A549 (cell line): ENCODE data around the gene ACOT11. TPM values are rescaled to one million over a fixed set of nuclear protein-coding genes. Genes with fewer than 3 reads are reported as not detected.

Experiments used
- ATAC-seq, 2 experiments: fragments of 200-7000 bp in 1 of 2; fragments of >200 bp in 1 of 2; cut with Nextera tagmentation in 1 of 2; cut with Tn5 transposase in 1 of 2; 3 replicates each; pipeline versions ENCODE4 v1.8.0 to v1.9.1; 2018 to 2020; ENCODE audit warnings: mild to moderate bottlenecking in 1 of 2, moderate library complexity in 1 of 2
- CTCF ChIA-PET: fragments of 300-600 bp; sonication (Branson Sonifier 250); formaldehyde crosslinking; extraction: SDS; loops from one replicate; lab custom pipeline; 2021; ENCODE audit warnings: antibody characterized with exemption, inconsistent platforms; lab: Yijun Ruan, JAX
- POLR2A ChIA-PET: fragments of 350-600 bp; formaldehyde crosslinking; extraction: SDS; loops from one replicate; lab custom pipeline; 2021; ENCODE audit warnings: antibody characterized with exemption, inconsistent platforms; lab: Yijun Ruan, JAX
- DNase-seq, 2 experiments: peaks; one replicate each; pipeline versions ENCODE4 v3.0.0 to v3.0.0-alpha.2; 2011 to 2016; ENCODE audit warnings: low read depth in 1 of 2, low spot score in 1 of 2
- FAIRE-seq: peaks from 2 replicates; lab custom pipeline; 2011; peaks lifted over from hg19 to GRCh38; lab: Jason Lieb, UNC
- H3K27ac ChIP-seq, 2 experiments: fragments of >200 bp; sonication (Bioruptor Twin); formaldehyde crosslinking; 3 replicates each; pipeline ENCODE4 v1.5.1; 2016 to 2017
- H3K4me1 ChIP-seq: fragments of >200 bp; sonication (Bioruptor Twin); formaldehyde crosslinking; 3 replicates; pipeline ENCODE4 v1.6.1; 2016
- H3K4me2 ChIP-seq: fragments of >200 bp; sonication (Bioruptor Twin); formaldehyde crosslinking; 3 replicates; pipeline ENCODE4 v1.6.1; 2016
- H3K4me3 ChIP-seq: fragments of >200 bp; sonication (Bioruptor Twin); formaldehyde crosslinking; 3 replicates; pipeline ENCODE4 v1.5.1; 2016
- H3K9me3 ChIP-seq: fragments of >200 bp; sonication (Bioruptor Twin); formaldehyde crosslinking; 3 replicates; pipeline ENCODE4 v1.6.1; 2016
- CBX2 ChIP-seq: fragments of 200-600 bp; sonication (generic); IDR thresholded peaks from 2 replicates; pipeline ENCODE4 v1.6.1; 2016; ENCODE audit warnings: low read depth, mild to moderate bottlenecking, borderline replicate concordance
- EHF ChIP-seq: fragments of 250-450 bp; sonication (Bioruptor Pico); IDR thresholded peaks from 2 replicates; pipeline ENCODE4 v1.5.0; 2020; ENCODE audit warnings: mild to moderate bottlenecking
- EHMT2 ChIP-seq: fragments of 200-600 bp; sonication (generic); IDR thresholded peaks from 2 replicates; pipeline ENCODE4 v1.6.1; 2016; ENCODE audit warnings: antibody characterized with exemption, low read depth, mild to moderate bottlenecking, moderate library complexity
- ESRRA ChIP-seq: fragments of 150-350 bp; IDR thresholded peaks from 2 replicates; pipeline ENCODE4 v1.6.1; 2014; ENCODE audit warnings: mild to moderate bottlenecking, low read length, borderline replicate concordance
- GATA3 ChIP-seq: IDR thresholded peaks from 2 replicates; pipeline ENCODE4 v1.6.1; 2012; ENCODE audit warnings: borderline replicate concordance
- JUN ChIP-seq, 2 experiments: fragments of >200 bp; sonication (Bioruptor Twin); formaldehyde crosslinking; IDR thresholded peaks; 2 replicates in 1 of 2; 3 replicates in 1 of 2; pipeline ENCODE4 v1.6.1; 2016 to 2017
- KDM1A ChIP-seq: fragments of 200-600 bp; sonication (generic); IDR thresholded peaks from 2 replicates; pipeline ENCODE4 v1.6.1; 2016; ENCODE audit warnings: low read depth, mild to moderate bottlenecking
- KDM5A ChIP-seq: fragments of 200-600 bp; sonication (generic); IDR thresholded peaks from 2 replicates; pipeline ENCODE4 v1.6.1; 2016; ENCODE audit warnings: antibody characterized with exemption, mild to moderate bottlenecking
- MAX ChIP-seq: IDR thresholded peaks from 2 replicates; pipeline ENCODE4 v1.6.1; 2012
- NR3C1 ChIP-seq: fragments of >200 bp; sonication (Bioruptor Twin); formaldehyde crosslinking; IDR thresholded peaks from 3 replicates; pipeline ENCODE4 v1.6.1; 2017
- PHF8 ChIP-seq: fragments of 200-600 bp; sonication (generic); IDR thresholded peaks from 2 replicates; pipeline ENCODE4 v1.6.1; 2016; ENCODE audit warnings: low read depth, mild to moderate bottlenecking, antibody characterized with exemption, moderate library complexity, borderline replicate concordance
- REST ChIP-seq: fragments of 200-600 bp; sonication (generic); IDR thresholded peaks from 2 replicates; pipeline ENCODE4 v1.6.1; 2016; ENCODE audit warnings: antibody characterized with exemption, mild to moderate bottlenecking, moderate library complexity
- SMC3 ChIP-seq: fragments of >200 bp; sonication (Bioruptor Twin); formaldehyde crosslinking; IDR thresholded peaks from 3 replicates; pipeline ENCODE4 v1.6.1; 2018; ENCODE audit warnings: inconsistent platforms
- TP53 ChIP-seq: fragments of 250-450 bp; sonication (Bioruptor Pico); IDR thresholded peaks from 2 replicates; pipeline ENCODE4 v1.5.0; 2021; ENCODE audit warnings: mild to moderate bottlenecking, moderate library complexity
- ZC3H11A ChIP-seq: fragments of 450-650 bp; IDR thresholded peaks from 2 replicates; pipeline ENCODE4 v1.6.1; 2014; ENCODE audit warnings: antibody characterized with exemption, mild to moderate bottlenecking
- ZNF302 ChIP-seq: fragments of 250-450 bp; sonication (Bioruptor Pico); IDR thresholded peaks from 2 replicates; pipeline ENCODE4 v1.9.0; 2021; ENCODE audit warnings: inconsistent platforms, mild to moderate bottlenecking, moderate library complexity
- WGBS: methylation state at CpG from one replicate; pipeline ENCODE4 v1.1.6; 2017; ENCODE audit errors: missing lambda C conversion rate; 5-methylcytosine and 5-hydroxymethylcytosine counted together
- polyA plus RNA-seq, 4 experiments: library from polyadenylated mRNA; depleted of rRNA in 3 of 4; stranded (reverse); fragments of >200 nt; fragmentation: RNase III in 1 of 4; extraction: RNeasy Plus Mini Kit Qiagen cat#74134 plus additional on column Dnase treatment in 1 of 4; gene quantifications; 2 replicates in 3 of 4; 3 replicates in 1 of 4; pipeline ENCODE4 v1.2.3, GENCODE V29; 2011 to 2017
- TF ChIP-seq, protein P1 (sequence below): IDR thresholded peaks from 2 replicates; pipeline ENCODE4 v1.6.1; 2012; ENCODE audit warnings: low read depth, borderline replicate concordance

ACOT11 gene
- polyA plus RNA-seq, 2 of the 4 experiments (the other 2 are of a cell fraction), result 1.7 TPM

DNA sequence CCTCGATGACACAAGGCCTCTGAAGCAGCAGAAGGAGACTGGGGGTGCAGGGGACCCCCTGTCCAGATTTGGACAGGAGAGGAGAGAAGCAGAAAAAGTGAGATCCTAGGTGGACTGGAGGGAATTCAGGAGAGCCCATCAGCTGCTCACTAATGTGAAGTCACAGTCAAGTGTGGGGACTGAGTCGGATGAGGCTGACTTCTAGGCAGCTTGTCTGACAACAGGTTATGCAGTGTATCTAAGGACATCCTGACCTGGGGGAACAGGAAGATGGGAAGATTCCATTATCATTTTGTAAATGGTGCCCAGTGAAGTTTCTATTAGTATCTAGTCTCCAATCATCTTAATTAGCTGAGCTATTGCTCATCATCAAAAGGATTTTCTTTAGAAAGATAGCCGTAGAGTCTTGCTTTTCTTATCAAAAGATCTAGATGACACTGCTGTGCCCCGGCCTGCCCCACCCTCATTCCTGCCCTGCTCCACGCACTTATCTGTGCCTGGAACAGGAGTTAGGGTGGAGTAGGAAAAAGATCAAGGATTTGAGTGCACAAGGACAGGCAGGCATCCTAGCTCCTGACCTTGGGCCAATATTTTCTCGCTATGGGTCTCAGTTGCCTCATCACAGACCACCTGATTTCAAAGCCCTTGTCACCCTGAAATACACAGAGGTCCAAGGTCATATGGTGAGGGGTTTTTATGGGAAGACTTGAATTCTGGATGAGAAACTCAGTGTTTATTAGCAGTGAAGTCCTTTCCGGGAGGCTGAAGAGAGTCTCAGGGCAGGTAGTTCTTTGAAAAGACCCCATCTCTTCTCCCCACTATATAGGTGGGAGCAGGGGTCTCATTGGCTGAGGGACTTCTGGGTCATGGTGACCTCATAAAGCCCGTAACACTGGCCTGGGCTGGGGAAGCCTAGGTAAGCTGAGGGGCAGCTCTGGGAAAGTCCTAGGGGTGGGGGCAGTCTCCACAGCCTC, 93.1 kb downstream of the ACOT11 start, which contains the start of gene MROH7:
MROH7 (plus strand) TSS at position 924 of the 974 bp plus-strand sequence. CDS start 11,141 bp downstream, outside the sequence.
- POLR2A ChIA-PET, result no interaction called here
- no peaks in the 10 kb centered on the region for H3K4me1 ChIP-seq
- TF ChIP-seq KDM1A (no peak), PHF8 (no peak), NR3C1 (no peak)
- no peak within 1 kb of the TSS for H3K4me2 ChIP-seq
- FAIRE-seq (no peak), ATAC-seq (no peak), DNase-seq (no peak)
- H3K4me3 ChIP-seq, result no peak within 1 kb of the TSS
- CTCF ChIA-PET, result no interaction called here
- WGBS, result 36% methylated on average over 8 of the region's 8 CpGs
- H3K9me3 ChIP-seq, result peaks cover 19% of the 10 kb centered on the region
- H3K27ac ChIP-seq, result no peak within 1 kb of the TSS

GRCh38 chr1:54643736-54644135, 95.7 kb downstream of the ACOT11 start:
- POLR2A ChIA-PET, result no interaction called here
- no peak for TF ChIP-seq TP53
- no peak for TF ChIP-seq ZC3H11A
- TF ChIP-seq KDM5A, result no peak
- TF ChIP-seq MAX, result no peak
- TF ChIP-seq EHMT2, result no peak
- no peak for TF ChIP-seq EHF (CRISPR knock-in tag)
- TF ChIP-seq GATA3, result no peak
- TF ChIP-seq, protein P1, sequence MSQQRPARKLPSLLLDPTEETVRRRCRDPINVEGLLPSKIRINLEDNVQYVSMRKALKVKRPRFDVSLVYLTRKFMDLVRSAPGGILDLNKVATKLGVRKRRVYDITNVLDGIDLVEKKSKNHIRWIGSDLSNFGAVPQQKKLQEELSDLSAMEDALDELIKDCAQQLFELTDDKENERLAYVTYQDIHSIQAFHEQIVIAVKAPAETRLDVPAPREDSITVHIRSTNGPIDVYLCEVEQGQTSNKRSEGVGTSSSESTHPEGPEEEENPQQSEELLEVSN, result no peak
- TF ChIP-seq REST, result no peak
- TF ChIP-seq JUN (IDR thresholded peaks at IDR 0.05), result no peak
- TF ChIP-seq ESRRA, result no peak
- TF ChIP-seq SMC3, result no peak
- TF ChIP-seq ZNF302 (CRISPR knock-in tag), result no peak
- no peak for TF ChIP-seq CBX2
- TF ChIP-seq, all 56 proteins: peak for 0
- H3K4me3 ChIP-seq, result no peak overlapping the region
- ATAC-seq, result no peak
- H3K4me2 ChIP-seq, result no peak overlapping the region
- DNase-seq, result no peak
- peaks cover 2% of the 10 kb centered on the region; the same call in 2 of the 3 replicates for H3K4me1 ChIP-seq
- CTCF ChIA-PET, result no interaction called here
- no peak for FAIRE-seq
- peaks cover 19% of the 10 kb centered on the region for H3K9me3 ChIP-seq
- H3K27ac ChIP-seq, result no peak overlapping the region
